Right lobe of liver (tissue), 6 donors: ENCODE data around the gene TSPAN18. TPM values are rescaled to one million over a fixed set of nuclear protein-coding genes. Genes with fewer than 3 reads are reported as not detected.

ENCODE experiments used
- ATAC-seq, 4 donors: fragments of 200-7000 bp; cut with Tn5 transposase; one replicate each; pipeline ENCODE4 v1.9.1; 2020; ENCODE audit warnings: mild to moderate bottlenecking in 4 of 4, moderate library complexity in 4 of 4
- DNase-seq, 3 donors: peaks; one replicate each; pipeline ENCODE4 v3.0.0-alpha.2; 2020
- H3K27ac ChIP-seq, 3 donors: fragments of 200-600 bp; one replicate each; pipeline ENCODE4 v1.8.0; 2022
- H3K27me3 ChIP-seq, 2 donors: fragments of 200-600 bp; one replicate each; pipeline ENCODE4 v1.8.0; 2022
- H3K36me3 ChIP-seq, 4 donors: fragments of 200-600 bp; sonication (generic) in 1 of 4; one replicate each; pipeline versions ENCODE4 v1.5.1 to v1.8.0; 2017 to 2022; ENCODE audit warnings: control low read depth in 1 of 4
- H3K4me1 ChIP-seq, 4 donors: fragments of 200-600 bp; sonication (generic) in 1 of 4; one replicate each; pipeline versions ENCODE4 v1.5.1 to v1.8.0; 2017 to 2022; ENCODE audit warnings: control low read depth in 1 of 4
- H3K4me3 ChIP-seq, 3 donors: fragments of 200-600 bp; one replicate each; pipeline ENCODE4 v1.8.0; 2022
- H3K9me3 ChIP-seq, 4 donors: fragments of 200-600 bp; sonication (generic) in 1 of 4; one replicate each; pipeline versions ENCODE4 v1.5.1 to v1.8.0; 2017 to 2022; ENCODE audit warnings: control low read depth in 1 of 4
- POLR2A ChIP-seq: fragments of 450-650 bp; IDR thresholded peaks from one replicate; pipeline ENCODE4 v1.6.1; 2017; ENCODE audit warnings: antibody characterized with exemption, mild to moderate bottlenecking
- WGBS: methylation state at CpG from one replicate; pipeline ENCODE4 v1.1.6; 2018; ENCODE audit warnings: low coverage, low lambda C conversion rate; ENCODE audit not compliant: insufficient coverage; ENCODE audit errors: missing lambda C conversion rate; 5-methylcytosine and 5-hydroxymethylcytosine counted together
- intact Hi-C, 2 donors: fragments of 100-400 bp; cut with DNase I; formaldehyde crosslinking; loops; one replicate each; pipeline versions ENCODE4 v1.11.2 to v1.14.1; 2022
- total RNA-seq, 6 experiments: library from RNA; depleted of rRNA in 2 of 6; stranded (reverse); fragments of >200 nt in 2 of 6; fragmentation: NEBNext Ultra II Directional in 3 of 6; extraction: Animal tissue kit (Norgen Biotek cat#: 25700) in 3 of 6; gene quantifications; one replicate each; pipeline versions ENCODE4 v1.1.0 to v1.2.4, GENCODE V29; 2016 to 2023
- TF ChIP-seq, protein P1 (sequence below), 4 donors: fragments of 200-600 bp in 3 of 4; fragments of 450-650 bp in 1 of 4; IDR thresholded peaks; one replicate each; pipeline versions ENCODE4 v1.5.1 to v1.8.0; 2016 to 2022; ENCODE audit warnings: antibody characterized with exemption in 4 of 4, mild to moderate bottlenecking in 2 of 4
- donor health status: DM: no; HTN: yes; CAD: no.
- donor health status: DM: no; HTN: no; CAD: no.
- donor health status: DM: no; HTN: no; CAD: no.
- donor health status: DM: no; HTN: yes; CAD: no.
- donor health status: DM: no; HTN: yes; CAD: no.

The TSPAN18 gene
- total RNA-seq, 6 experiments from 2014 or later, result 3.4 to 10.6 (median 5.3) TPM

DNA sequence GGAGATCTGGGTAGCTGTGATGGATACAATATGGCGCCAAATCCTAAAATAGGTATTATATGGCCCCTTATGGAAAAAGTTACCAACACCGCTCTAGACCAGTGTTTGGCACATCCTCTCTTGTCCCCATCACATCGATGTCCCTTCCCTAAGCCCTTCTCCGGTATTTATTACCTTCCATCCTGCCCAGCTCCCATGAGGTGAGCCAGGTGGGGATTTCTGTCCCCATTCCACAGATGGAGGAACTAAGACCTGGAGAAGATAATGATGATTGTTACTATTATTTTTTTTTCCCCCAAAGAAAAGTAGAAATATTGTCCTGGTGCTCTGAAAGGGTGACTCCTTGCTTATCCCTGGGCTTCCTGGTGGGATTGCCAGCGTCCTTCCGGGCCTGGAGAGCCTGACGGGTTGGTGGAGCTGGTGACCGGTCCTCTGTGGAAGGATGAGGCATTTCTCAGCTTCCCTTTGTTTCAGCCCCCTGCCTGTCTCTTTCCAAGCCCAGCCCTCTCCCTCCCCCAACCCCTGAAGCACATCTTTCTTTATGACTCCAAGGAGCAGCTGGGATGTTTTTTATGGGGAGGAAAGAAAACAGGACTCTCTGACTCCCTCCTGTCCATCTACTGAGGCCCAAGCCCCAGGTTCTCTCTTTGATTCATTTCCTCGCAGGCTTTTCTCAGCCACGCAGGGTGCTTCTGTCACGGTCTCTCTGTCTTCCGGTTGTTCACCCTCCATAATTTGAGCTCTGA, 158.5 kb downstream of the TSPAN18 start:
- DNase-seq (no peak), ATAC-seq (no peak)
- 73% methylated on average over 8 of the region's 12 CpGs for WGBS
- Histone ChIP-seq H3K4me1 (no peaks in the 10 kb centered on the region), H3K4me3 (no peak overlapping the region), H3K27ac (no peak overlapping the region), H3K27me3 (no peaks in the 10 kb centered on the region), H3K9me3 (no peaks in the 10 kb centered on the region), H3K36me3 (no peaks in the 10 kb centered on the region)
- intact Hi-C loops, result no loop called here
- TF ChIP-seq, protein P1, sequence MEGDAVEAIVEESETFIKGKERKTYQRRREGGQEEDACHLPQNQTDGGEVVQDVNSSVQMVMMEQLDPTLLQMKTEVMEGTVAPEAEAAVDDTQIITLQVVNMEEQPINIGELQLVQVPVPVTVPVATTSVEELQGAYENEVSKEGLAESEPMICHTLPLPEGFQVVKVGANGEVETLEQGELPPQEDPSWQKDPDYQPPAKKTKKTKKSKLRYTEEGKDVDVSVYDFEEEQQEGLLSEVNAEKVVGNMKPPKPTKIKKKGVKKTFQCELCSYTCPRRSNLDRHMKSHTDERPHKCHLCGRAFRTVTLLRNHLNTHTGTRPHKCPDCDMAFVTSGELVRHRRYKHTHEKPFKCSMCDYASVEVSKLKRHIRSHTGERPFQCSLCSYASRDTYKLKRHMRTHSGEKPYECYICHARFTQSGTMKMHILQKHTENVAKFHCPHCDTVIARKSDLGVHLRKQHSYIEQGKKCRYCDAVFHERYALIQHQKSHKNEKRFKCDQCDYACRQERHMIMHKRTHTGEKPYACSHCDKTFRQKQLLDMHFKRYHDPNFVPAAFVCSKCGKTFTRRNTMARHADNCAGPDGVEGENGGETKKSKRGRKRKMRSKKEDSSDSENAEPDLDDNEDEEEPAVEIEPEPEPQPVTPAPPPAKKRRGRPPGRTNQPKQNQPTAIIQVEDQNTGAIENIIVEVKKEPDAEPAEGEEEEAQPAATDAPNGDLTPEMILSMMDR (IDR thresholded peaks at IDR 0.05), result no peak
- TF ChIP-seq POLR2A, result no peak

DNA sequence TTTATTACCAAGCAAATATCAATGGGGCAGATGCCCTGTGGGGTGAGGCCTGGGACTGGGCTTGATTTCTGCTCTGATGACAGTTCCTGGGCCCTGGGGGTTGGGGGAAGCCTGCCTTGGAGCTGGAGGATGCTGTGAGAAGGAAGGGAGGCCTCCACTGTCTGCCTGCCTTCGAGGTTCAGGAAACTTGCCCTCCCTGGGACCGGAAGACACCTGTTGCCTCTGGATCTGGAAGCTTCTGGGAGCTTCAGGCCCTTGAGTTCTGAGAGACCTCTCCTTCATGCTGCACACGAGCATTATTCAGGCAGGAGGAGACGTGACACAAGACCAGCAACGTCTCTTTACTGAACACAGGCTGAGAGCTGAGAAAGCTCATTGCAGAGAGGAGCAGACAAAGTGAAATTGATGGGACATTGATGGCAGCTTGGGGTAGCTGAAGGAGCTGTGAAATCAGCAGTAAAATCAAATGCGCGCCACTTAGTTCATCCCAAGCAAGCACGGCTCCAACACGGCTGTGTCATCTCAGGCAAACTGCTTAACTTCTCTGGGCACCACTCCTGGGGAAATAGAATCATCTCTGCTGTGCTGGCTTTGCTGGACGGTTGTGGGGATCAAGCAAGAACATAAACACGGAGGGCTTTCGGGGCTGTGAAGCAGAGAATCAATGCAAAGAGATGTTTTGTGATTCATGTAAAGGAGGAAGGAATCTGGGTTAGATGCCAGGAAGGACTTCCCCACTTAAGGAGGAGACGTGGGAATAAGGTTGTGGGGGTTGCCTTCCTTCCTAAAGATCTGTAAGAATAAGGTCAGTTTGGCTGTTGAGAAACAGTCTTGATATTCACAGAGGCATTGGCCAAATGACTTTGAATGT, 159.4 kb downstream of the TSPAN18 start:
- no peak for TF ChIP-seq POLR2A
- TF ChIP-seq, protein P1 (IDR thresholded peaks at IDR 0.05), result no peak
- H3K4me1 ChIP-seq, result no peaks in the 10 kb centered on the region
- no peaks in the 10 kb centered on the region for H3K36me3 ChIP-seq
- intact Hi-C loops, result no loop called here
- DNase-seq (no peak), ATAC-seq (no peak)
- no peaks in the 10 kb centered on the region for H3K9me3 ChIP-seq
- no peaks in the 10 kb centered on the region for H3K27me3 ChIP-seq
- no peak overlapping the region for H3K4me3 ChIP-seq
- no peak overlapping the region for H3K27ac ChIP-seq
- WGBS, result 58% methylated on average over 13 of the region's 13 CpGs

DNA sequence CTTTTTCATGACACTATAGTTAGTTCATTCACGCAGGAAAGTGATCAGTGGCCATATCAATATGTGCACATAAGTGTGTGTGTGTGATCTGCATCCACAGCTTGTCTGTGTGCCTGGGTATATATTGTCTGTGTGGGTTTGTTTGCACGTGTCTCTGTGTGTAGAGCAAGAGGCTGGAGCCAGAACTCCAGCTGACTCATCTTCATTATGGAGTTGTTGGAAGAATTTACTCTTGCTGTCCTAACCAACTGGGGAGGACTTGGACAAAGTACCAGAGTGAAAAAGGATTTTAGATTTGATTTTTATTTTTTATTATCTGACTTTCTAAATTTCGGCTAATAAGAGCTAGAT, 160.0 kb downstream of the TSPAN18 start:
- ATAC-seq (no peak), DNase-seq (no peak)
- Histone ChIP-seq H3K9me3 (no peaks in the 10 kb centered on the region), H3K27ac (no peak overlapping the region), H3K27me3 (no peaks in the 10 kb centered on the region), H3K4me1 (no peaks in the 10 kb centered on the region), H3K36me3 (no peaks in the 10 kb centered on the region), H3K4me3 (no peak overlapping the region)
- 63% methylated on average over 3 of the region's 3 CpGs for WGBS
- intact Hi-C loops, result no loop called here
- TF ChIP-seq, protein P1 (IDR thresholded peaks at IDR 0.05), result no peak
- TF ChIP-seq POLR2A, result no peak

DNA sequence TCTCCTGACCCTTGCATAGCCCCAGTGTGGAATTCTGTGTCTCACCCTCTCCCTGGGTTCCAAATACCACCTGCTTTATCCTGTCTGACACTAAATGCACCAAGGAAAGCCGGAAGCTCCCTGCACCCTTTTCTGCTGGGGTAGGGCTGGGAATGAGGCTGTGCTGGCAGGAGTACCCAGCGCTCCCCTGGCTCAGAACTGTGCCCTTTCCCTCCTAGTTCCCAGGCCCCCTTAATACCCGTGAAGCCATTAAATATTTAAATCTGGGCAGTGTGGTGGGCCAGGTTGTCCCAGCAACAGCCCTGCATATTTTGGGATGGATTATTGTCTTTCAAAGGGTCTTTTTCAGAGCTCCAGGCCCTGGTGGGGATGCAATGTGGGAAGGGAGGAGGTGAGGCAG, 160.9 kb downstream of the TSPAN18 start:
- no peaks in the 10 kb centered on the region for H3K36me3 ChIP-seq
- H3K27ac ChIP-seq, result no peak overlapping the region
- H3K4me1 ChIP-seq, result no peaks in the 10 kb centered on the region
- TF ChIP-seq, protein P1 (IDR thresholded peaks at IDR 0.05), result no peak
- TF ChIP-seq POLR2A, result no peak
- H3K9me3 ChIP-seq, result no peaks in the 10 kb centered on the region
- intact Hi-C loops, result no loop called here
- DNase-seq (no peak), ATAC-seq (no peak)
- H3K4me3 ChIP-seq, result no peak overlapping the region
- 50% methylated on average over 1 of the region's 3 CpGs for WGBS
- no peaks in the 10 kb centered on the region for H3K27me3 ChIP-seq
